Neural progenitor cell (in vitro differentiated cells): ENCODE data around the gene SLC9C2.
"Not testable (repeated sequence)": the region's sequence is repeated elsewhere in the genome, so short reads cannot be mapped to it uniquely, and the experiment has no call there.

Experiments used
- EZH2phosphoT487 ChIP-seq: fragments of 200-600 bp; sonication (generic); IDR thresholded peaks from 2 replicates; pipeline ENCODE4 v1.6.1; 2017; ENCODE audit warnings: antibody characterized with exemption
- TF ChIP-seq, protein P1 (sequence below): fragments of 200-600 bp; sonication (generic); IDR thresholded peaks from 2 replicates; pipeline ENCODE4 v1.5.1; 2017; ENCODE audit warnings: antibody characterized with exemption, mild to moderate bottlenecking

DNA sequence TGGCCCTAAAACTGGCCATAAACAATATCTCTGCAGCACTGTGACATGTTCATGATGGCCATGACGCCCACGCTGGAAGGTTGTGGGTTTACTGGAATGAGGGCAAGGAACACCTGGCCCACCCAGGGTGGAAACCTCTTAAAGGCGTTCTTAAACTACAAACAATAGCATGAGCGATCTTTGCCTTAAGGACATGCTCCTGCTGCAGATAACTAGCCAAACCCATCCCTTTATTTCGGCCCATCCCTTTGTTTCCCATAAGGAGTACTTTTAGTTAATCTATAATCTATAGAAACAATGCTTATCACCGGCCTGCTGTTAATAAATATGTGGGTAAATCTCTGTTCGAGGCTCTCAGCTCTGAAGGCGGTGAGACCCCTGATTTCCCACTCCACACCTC lies 109.7 kb downstream of the SLC9C2 start:
- TF ChIP-seq, protein P1, sequence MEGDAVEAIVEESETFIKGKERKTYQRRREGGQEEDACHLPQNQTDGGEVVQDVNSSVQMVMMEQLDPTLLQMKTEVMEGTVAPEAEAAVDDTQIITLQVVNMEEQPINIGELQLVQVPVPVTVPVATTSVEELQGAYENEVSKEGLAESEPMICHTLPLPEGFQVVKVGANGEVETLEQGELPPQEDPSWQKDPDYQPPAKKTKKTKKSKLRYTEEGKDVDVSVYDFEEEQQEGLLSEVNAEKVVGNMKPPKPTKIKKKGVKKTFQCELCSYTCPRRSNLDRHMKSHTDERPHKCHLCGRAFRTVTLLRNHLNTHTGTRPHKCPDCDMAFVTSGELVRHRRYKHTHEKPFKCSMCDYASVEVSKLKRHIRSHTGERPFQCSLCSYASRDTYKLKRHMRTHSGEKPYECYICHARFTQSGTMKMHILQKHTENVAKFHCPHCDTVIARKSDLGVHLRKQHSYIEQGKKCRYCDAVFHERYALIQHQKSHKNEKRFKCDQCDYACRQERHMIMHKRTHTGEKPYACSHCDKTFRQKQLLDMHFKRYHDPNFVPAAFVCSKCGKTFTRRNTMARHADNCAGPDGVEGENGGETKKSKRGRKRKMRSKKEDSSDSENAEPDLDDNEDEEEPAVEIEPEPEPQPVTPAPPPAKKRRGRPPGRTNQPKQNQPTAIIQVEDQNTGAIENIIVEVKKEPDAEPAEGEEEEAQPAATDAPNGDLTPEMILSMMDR = not testable (repeated sequence)
- TF ChIP-seq EZH2phosphoT487 = not testable (repeated sequence)
